NCI-H345 treated with DMSO at 0.1 percent for 48 hours (cell line): ENCODE measurements around the gene MAP2K6.

ENCODE experiments used
- DNase-seq: peaks from one replicate; lab custom pipeline; 2025; ENCODE audit not compliant: unreplicated experiment; lab: John Stamatoyannopoulos, UW

Gene MAP2K6

DNA sequence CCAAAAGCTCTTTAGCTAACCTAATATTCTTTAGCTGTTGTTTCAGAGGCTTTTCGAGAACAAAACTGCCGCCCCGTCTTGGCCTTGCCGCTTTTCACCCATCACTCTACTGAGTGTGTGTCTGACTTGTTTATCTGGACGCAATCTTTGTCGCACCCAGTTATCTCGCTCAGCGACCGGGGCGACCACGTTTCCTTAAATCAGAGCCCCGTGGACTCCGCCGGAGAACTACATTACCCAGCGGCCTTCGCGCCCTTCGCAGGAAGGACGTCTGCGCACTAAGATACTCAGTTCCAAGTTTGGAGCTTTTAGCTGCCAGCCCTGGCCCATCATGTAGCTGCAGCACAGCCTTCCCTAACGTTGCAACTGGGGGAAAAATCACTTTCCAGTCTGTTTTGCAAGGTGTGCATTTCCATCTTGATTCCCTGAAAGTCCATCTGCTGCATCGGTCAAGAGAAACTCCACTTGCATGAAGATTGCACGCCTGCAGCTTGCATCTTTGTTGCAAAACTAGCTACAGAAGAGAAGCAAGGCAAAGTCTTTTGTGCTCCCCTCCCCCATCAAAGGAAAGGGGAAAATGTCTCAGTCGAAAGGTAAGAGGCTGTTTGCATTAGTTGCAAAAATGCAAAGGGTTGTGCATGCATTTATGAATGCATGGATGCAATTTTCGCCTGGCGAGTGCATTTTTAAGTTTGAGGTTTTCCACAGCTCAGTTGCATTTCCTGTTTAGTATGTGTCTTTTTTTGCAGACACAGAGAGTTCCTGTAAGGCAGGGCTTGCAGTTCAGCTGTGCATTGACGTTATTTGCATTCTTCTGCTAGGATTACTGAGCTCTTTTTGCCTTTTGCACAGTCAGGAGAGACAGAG, at the start of gene MAP2K6:
MAP2K6 (plus strand) TSS at position 290 of the 867 bp plus-strand sequence; CDS start at position 578, 288 bp downstream.
- peak; percentile 68 for DNase-seq

DNA sequence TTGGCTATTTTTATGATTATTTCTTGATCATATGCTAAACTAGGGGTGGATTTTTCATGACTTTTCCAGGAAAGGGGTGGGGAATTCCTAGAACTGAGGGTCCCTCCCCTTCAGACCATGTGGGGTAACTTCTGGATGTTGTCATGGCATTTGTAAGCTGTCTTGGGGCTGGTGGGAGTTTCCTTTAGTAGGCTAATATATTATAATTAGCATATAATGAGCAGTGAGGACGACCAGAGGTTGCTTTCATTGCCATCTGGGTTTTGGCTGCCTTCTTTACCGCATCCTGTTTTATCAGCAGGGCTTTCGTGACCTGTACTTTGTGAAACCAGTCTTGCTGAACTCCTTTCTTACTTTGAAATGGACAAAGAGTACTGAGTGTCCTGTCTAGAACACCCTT, 47.2 kb upstream of the MAP2K6 start:
- no peak for DNase-seq

DNA sequence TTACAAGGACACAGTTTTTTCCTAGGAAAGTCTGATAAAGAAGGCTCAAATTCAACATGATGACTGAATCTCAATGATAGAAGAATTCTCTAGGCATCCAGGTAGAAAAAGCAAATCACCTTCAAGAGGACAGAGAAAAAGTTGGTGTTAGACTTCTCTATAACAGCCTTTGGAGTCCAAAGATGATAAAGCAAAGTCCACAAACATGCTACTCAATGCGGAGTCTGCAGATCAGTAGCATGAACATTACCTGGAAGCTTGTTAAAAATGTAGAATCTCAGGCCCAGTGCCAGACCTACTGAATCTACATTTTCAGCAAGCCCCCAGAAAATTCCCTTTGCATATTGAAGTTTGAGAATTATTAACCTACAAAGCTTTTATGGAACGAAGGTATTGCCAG, 41.4 kb upstream of the MAP2K6 start:
- DNase-seq = no peak

DNA sequence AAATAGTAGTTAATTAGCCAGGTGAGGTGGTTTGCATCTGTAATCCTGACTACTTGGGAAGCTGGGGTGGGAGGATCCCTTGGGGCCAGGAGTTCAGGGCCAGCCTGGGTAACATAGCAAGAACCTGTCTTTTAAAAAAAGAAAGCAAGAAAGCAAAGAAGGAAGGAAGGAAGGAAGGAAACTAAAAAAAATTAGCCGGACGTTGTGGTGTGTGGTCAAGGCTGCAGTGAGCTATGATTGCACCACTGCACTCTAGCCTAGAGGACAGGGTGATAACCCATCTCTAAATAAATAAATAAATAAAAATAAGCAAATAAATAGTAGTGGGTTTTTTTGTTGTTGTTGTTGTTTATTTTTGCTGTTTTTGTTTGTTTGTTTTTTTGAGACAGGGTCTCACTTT, 39.3 kb upstream of the MAP2K6 start:
- no peak for DNase-seq

DNA sequence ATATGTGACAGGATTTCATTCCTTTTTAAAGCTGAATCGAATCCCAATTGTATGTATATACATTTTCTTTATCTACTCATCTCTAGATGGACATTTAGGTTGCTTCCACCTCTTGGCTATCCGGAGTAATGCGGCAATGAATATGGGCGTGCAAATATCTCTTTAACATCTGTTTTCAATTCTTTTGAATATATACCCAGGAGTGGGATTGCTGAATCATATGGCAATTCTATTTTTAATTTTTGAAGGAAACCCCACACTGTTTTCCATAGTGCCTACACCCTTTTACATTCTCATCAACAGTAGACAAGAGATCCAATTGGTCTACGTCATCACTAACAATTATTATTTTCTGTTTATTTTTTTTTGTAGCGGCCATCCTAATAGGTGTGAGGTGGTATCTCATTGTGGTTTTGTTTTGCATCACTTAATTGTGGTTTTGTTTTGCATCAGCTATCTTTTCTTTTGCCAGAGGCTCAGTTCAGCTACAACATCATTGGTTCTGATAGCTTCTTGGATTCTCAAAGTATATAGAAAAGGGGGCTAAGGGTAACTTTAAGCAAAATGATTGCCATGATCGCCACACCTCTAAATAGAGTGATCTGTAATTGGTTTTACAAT, 25.6 kb upstream of the MAP2K6 start:
- no peak for DNase-seq

DNA sequence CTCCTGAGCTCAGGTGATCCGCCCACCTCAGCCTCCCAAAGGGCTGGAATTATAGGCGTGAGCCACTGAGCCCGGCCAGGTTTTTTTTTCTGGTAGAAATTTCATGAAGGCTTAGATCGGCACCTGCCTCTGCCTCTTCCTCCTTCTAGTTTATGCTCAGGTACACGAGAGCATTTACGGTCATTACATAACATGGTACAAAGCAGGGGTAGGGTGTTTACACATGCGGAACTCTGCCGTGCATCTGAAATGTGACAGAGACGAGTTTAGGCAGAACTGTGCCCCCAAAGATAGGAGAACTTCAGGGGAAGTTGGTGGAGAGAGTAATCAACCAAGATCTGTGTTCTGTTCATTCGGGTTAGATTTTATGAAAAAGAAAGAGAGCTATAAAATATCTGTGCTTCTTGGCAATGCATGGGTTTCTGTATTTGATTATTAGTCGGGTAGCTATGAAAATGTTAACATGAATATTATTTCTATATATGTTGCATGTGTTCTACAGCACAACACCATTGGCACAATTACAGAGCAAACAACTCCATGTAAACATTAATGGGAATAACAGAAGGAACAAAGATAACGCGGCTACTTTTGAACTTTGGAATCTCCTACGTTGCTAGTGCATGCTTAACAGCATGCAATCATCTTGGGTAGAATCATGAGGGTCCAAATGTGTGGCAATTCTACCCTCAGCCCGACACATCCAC, 23.5 kb upstream of the MAP2K6 start:
- no peak for DNase-seq

DNA sequence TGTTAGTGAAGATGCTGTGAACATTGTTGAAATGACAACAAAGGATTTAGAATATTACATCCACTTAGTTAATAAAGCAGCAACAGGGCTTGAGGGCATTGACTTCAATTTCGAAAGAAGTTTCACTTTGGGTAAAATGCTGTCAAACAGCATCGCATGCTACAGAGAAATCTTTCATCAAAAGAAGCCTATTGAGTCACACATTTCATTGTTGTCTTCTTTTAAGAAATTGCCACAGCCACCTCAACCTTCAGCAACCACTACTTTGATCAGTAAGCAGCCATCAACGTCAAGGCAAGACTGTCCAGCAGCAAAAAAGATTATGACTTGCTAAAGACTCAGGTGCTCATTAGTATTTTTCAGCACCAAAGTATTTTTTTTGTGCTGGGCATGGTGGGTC, 13.2 kb upstream of the MAP2K6 start:
- DNase-seq = no peak

DNA sequence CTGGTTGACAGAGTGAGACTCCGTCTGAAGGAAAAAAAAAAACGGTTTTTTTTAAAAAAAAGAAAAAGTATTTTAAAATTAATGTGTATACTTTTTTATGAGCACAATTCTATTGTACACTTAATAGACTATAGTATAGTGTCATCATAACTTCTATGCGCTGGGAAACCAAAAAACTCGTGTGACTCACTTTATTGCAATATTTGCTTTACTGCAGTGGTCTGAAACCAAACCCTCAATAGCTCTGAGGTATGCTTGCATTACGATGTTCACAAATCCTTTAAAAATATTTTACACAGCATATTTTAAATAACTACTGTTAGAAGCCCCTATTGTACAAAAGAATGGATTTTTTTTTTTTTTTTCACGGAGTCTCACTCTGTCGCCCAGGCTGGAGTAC, 12.4 kb upstream of the MAP2K6 start:
- DNase-seq = no peak

DNA sequence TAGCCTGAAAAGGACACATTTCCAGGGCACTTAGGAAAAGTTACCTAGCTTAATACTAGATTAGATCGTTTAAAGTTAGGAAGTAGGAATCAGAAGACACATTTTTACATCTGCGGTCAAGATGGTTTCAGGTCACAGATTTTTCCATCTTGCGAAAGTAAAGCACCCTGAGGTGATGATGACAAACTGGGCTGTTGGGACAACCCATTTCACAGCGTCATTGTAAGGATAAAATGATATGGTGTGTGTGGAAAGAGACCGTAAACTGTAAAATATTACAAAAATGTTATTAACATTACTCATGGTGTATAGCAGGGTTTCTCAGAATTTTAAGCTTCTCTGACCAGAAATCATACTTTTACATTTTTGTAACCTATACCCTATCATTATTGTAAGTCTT, 10.1 kb upstream of the MAP2K6 start:
- DNase-seq = no peak

DNA sequence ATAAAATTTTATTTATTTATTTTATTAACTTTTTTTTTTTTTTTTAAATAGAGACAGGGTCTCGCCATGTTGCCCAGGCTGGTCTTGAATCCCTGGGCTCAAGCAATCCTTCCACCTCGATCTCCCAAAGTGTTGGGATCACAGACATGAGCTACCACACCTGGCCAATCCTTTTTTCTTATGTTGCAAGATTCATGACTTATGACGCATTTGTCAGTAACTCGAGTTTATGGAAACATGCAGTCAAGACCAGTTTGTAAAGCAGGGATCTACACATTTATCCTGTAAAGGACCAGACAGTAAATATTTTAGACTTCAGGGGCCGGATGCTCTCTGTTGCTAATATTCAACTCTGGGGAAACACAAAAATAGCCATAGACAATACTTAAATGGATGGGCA, 9.4 kb upstream of the MAP2K6 start:
- DNase-seq = no peak

DNA sequence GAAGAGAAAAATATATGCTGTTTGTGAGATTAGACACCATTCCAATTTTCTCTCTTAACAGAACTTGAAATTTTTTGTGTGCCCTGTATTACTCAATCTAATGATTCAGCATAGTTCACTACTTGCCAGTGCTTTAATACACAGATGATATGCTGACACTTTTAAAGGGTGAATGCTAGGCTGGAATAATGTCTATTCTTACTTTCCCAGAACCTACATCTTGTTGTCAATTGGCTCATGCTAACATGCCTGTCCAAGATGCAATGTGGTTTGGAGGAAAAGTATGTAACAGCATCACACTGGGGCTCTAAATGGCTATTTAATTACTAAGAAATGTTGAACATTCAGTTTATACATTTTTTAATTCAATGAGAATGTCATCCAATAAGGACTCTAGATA, 7.6 kb upstream of the MAP2K6 start:
- DNase-seq = no peak

DNA sequence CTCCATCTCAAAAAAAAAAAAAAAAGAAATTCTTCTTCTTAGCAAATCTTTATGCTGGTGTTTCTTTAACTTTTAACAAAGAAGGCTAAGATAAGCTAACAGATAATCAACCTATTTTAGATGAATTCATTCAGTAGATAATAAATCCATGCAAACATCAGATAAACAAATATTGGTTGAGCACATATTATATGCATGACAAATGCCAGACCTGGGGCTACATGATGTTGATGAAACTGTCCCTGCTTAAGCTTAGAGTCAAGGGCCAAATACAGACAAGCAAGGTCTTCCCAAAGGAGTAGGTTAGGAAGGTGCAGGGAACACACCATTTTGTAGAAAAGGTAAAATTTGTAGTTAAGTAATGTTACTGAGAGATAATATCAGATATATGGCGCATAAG, 6.7 kb upstream of the MAP2K6 start:
- DNase-seq = no peak

DNA sequence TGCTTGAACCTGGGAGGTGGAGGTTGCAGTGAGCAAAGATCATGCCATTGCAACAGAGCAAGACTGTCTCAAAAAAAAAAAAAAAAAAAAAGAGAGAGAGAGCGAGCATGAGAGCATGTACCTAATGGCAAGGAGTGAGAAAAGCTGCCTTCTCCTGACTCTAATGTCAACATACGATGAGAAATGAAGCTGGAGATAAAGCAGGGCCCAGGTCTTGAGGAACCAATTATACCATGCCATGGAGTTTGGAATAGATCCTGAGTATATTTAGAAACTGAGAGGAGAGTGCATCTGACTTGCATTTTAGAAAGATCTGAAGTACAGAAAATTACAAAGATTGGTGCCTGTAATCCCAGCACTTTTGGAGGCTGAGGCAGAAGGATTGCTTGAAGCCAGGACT, 3.8 kb upstream of the MAP2K6 start:
- no peak for DNase-seq

DNA sequence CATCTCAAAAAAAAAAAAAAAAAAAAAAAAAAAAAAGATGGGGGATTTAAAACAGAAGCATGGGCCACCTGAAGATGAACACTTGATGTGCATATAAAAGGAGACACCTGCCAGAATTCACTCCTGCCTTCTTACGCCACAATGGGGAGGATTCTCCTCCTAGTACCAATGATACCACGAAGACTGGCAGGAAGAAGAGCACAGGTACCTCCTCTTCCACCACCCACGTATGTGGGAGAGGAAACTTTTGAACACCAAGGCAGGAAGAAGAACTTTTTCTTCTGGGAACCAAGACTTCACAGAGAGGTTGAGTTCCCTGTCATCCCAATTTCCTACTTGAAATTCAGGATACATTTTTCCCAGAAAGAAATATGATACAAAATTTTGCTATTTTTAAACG, 2.7 kb upstream of the MAP2K6 start:
- DNase-seq = no peak

DNA sequence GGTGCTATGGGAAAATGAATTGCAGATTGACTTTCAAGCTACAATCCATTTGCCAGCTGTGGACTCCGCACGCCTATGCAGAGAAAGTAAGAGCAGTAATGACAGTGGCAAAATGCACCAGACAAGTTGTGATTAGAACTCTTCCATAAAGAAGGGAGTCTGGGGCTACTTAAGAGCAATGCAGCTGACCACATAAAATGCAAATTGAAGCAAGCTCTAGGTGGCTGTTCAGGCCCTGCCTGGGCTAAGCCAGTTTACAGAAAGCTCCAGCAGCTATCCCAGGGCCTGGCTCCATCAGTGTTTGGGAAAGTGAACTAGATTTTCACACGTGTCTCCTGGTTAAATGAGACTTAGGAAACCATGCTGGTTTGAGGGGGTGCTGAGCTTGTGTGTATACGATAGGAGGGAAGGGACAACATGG, 2.2 kb upstream of the MAP2K6 start:
- DNase-seq = no peak

DNA sequence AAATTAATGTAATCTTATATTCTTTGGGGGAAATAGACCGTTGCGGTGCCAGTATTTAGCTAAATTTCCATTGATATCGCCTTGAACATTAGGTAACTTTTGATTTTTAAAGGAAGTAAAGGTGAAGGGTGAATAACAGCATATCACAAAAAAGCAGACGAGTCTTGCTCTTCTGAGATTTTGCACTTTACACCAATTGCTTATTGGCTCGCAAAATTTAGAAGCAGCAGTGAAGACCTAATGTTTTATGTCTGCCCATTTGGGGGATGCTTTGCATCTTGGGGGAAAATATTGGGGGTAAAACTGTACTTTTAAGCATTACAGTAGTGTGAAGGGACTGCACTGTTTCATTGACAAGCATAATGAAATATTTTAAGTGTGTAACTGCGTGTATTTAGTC, 934 bp downstream of the MAP2K6 start:
- DNase-seq = no peak

DNA sequence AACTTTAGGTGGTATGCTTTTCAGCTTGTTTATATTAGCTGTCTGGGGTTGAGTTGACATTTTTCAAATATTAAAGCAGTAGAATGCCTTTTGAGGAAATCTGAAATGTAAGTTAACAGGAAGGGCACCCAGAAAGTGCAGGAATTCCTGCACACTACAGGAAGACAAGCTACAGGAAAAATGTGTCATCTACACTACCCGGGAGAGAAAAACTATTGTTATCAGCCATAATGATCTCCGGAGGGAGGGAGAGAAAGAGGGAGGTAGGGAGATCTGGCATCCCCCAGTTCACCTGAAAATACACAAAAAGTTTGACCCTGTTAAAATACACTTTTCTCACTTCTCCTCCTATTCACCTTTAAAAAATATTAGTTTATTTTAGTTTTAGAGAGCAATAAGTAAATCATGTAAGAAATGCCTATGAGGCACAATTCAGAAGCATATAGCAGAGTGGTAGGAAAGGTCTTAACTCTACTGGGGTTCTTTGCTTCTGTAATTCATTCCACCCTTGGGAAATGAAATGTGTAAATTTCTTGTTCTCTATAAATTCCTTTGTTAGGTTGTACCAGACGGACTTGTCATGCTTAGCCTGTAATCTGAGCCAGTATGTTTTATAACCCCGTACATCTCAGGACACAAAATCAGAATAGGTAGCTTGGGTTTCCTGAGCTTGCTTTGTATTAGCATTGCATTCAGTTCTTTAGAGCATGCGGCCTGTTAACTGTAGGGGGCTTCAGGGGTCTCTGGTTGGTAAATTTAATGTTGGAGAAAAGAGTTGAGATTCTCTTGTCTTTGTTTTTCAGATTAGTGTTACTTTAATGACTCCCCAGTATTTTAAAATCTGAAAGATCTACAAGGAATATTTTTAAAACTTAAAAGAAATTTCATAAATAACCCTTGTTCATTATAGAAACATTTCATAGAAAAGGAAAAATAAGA, 3.3 kb downstream of the MAP2K6 start:
- DNase-seq = no peak

DNA sequence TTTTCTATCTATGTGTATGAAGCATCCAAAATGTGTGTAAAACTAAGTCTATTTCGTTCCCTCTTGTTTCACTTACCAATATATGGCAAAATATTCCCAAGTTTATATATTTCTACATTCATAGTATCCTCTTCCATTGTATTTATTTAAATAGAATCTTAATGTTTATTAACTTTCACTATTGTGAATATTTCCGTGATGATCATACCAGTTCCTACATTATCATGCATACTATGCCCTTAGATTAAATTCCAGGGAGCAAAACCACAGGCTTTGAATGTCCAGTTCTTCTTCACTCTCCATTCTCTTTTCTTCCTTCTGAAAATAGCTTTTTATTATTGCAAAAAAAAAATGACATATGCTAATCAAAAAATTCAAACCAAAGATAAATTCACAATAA, 4.0 kb downstream of the MAP2K6 start:
- no peak for DNase-seq

DNA sequence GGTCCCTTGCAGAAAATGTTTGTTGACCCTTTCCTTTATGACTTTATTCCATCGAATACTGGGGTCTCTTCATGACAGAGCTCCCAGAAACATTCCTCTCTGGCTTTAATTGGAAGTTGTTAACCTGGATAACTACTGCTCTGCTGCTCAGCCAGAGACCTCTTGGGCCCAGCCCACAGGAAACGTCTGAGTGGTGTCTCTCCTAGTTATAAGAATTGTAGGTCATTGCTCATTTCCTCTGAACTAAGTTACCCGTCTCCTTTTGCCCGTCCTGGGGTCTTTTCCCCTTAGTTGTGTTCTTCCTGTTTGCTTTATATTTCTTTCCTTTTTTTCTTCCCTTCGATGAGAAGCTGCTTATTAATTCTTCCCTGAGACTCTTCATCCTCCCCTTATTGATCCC, 9.0 kb downstream of the MAP2K6 start:
- DNase-seq = no peak

DNA sequence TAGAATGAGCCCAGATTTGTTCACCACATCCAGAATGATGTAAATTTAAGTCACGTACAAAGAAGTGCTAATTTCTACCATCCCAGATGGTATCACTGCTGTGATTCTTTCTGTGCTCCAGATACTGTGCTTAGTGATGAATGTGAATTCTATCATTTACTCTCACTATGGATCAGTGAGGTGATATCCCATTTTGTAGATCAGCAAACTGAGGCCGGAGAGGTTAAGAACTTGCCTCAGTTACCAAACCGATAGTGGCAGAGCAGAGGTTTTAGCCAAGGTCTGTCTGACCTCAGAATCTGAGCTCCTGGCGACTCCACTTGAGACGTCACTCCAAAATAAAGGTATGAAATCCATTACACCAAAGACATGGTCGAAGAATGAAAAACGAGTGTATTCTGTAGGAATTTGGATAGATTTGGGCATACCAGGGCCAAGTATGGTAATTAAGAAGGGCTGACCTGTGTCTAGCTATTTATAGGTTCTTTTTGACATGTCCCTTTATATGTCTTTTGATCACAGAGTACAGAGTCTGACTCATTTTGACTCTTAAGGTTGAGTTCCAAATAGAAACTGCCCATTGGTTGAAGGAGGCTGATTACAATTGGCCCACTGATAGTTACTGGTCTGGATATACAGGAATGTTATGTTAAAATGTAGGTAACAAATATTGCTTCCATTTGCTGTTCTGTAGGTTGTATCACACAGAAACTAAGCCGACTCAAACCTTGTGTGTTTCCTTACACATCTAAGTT, 10.0 kb downstream of the MAP2K6 start:
- no peak for DNase-seq
